ENCODE data around the gene ATP8A2. TPM values are rescaled to one million over a fixed set of nuclear protein-coding genes. Genes with fewer than 3 reads are reported as not detected.

ATP8A2 gene
- total and polyA plus RNA-seq, 9 of the 15 experiments (the other 6 are each of a cell fraction or from before 2014, with no cell fraction given), result under 0.01 to 0.33 (median 0.06) TPM; not detected in 4

- Histone ChIP-seq H2AFZ (ENCODE audit: low read depth, low read length) (no peak overlapping the region), H3K9me3 (replicated peaks; ENCODE audit: control insufficient read depth, insufficient read depth, low read depth, low read length) (no peaks in the 10 kb centered on the region), H3K9ac (ENCODE audit: insufficient read depth in 1 of 2, low read depth in 2 of 2, low read length in 2 of 2) (no peak overlapping the region), H3K27me3 (ENCODE audit: control insufficient read depth in 2 of 2, insufficient read depth in 2 of 2, low read length in 2 of 2) (no peaks in the 10 kb centered on the region; a peak in 1 of 5 replicates), H3K79me2 (ENCODE audit: control insufficient read depth, insufficient read depth, low read length) (no peaks in the 10 kb centered on the region), H4K20me1 (replicated peaks; ENCODE audit: control insufficient read depth, insufficient read depth, low read length) (no peaks in the 10 kb centered on the region), H3K4me3 (no peak overlapping the region), H3K9me1 (ENCODE audit: control insufficient read depth, insufficient read depth, low read length) (no peaks in the 10 kb centered on the region), H3K36me3 (ENCODE audit: control insufficient read depth, insufficient read depth, low read length) (no peaks in the 10 kb centered on the region), H3K27ac (ENCODE audit: extremely low read depth, low read depth, low read length) (no peak overlapping the region), H3K4me2 (ENCODE audit: insufficient read depth, low read length) (no peak overlapping the region), H3K4me1 (replicated peaks in 1 of 2; ENCODE audit: control insufficient read depth in 2 of 2, insufficient read depth in 2 of 2, low read length in 2 of 2) (no peaks in the 10 kb centered on the region)
- intact Hi-C loops (cut with micrococcal nuclease) (no loop called here), in situ Hi-C loops (cut with MboI) (no loop called here)
- WGBS (ENCODE audit: insufficient coverage, low coverage, missing lambda C conversion rate), result 0% methylated on average over 1 of the region's 1 CpG
- DNase-seq (ENCODE audit: extremely low read depth in 1 of 4, low spot score in 3 of 4) (no peak), FAIRE-seq (no peak), ATAC-seq (no peak)
- ChIA-PET CTCF (ENCODE audit: low intra/inter-chr PET ratio) (no interaction called here), POLR2A (no interaction called here)
- no TSS peak for BruUV-seq (replicated peaks)
- TF ChIP-seq SP1 (CRISPR knock-in tag; IDR thresholded peaks at IDR 0.05), result no peak
- TF ChIP-seq MCM7 (IDR thresholded peaks at IDR 0.05), result no peak
- TF ChIP-seq KDM2B (CRISPR knock-in tag; IDR thresholded peaks at IDR 0.05), result no peak
- TF ChIP-seq ZBTB2 (IDR thresholded peaks at IDR 0.05), result no peak
- TF ChIP-seq FOXO4 (CRISPR knock-in tag; IDR thresholded peaks at IDR 0.05), result no peak
- no peak for TF ChIP-seq TCF3 (CRISPR knock-in tag; IDR thresholded peaks at IDR 0.05)
- TF ChIP-seq ZNF384 (IDR thresholded peaks at IDR 0.05; ENCODE audit: low read depth, low read length), result no peak
- TF ChIP-seq KHSRP (IDR thresholded peaks at IDR 0.05), result no peak
- no peak for TF ChIP-seq ZNF512 (tag; IDR thresholded peaks at IDR 0.05)
- TF ChIP-seq ELK1 (CRISPR knock-in tag; IDR thresholded peaks at IDR 0.05), result no peak
- TF ChIP-seq JUND (IDR thresholded peaks at IDR 0.05; ENCODE audit: borderline replicate concordance, low read depth, low read length), result no peak
- TF ChIP-seq JUND (tag; IDR thresholded peaks at IDR 0.05; ENCODE audit: borderline replicate concordance, low read depth, low read length), result no peak
- no peak for TF ChIP-seq PCBP1 (IDR thresholded peaks at IDR 0.05; ENCODE audit: low read depth, low read length, poor library complexity, severe bottlenecking)
- no peak for TF ChIP-seq NFRKB (IDR thresholded peaks at IDR 0.05; ENCODE audit: low read depth)
- no peak for TF ChIP-seq HES1 (IDR thresholded peaks at IDR 0.05; ENCODE audit: low read depth)
- no peak for TF ChIP-seq TRIM25 (IDR thresholded peaks at IDR 0.05; ENCODE audit: borderline replicate concordance)
Observed at GRCh38 chr13:25766991-25767390, 395.2 kb downstream of the ATP8A2 start.

Data from K562 (cell line).